ENCODE data around the gene ICOSLG.
"Not testable (repeated sequence)": the region's sequence is repeated elsewhere in the genome, so short reads cannot be mapped to it uniquely, and the experiment has no call there.

The ICOSLG gene

GRCh38 chr21:44240842-44241241, at the start of gene ICOSLG:
Gene ICOSLG, minus strand, starts transcription at chr21:44240943. Its CDS starts 126 bp downstream, at chr21:44240817.
- not testable (repeated sequence) for DNase-seq

GRCh38 chr21:44289381-44290010, 48.8 kb upstream of the ICOSLG start:
- no peak for DNase-seq

GRCh38 chr21:44288251-44289110, 47.7 kb upstream of the ICOSLG start:
- DNase-seq = no peak

GRCh38 chr21:44286716-44287632, 46.2 kb upstream of the ICOSLG start:
- no peak for DNase-seq

GRCh38 chr21:44286086-44286715, 45.5 kb upstream of the ICOSLG start:
- DNase-seq = no peak

- no peak for DNase-seq
Observed at GRCh38 chr21:44285138-44285992, 44.6 kb upstream of the ICOSLG start, which contains the start of gene AIRE. Gene AIRE, plus strand, starts transcription at chr21:44285876. Its CDS starts 131 bp downstream, at chr21:44286007.

GRCh38 chr21:44283948-44284347, 43.2 kb upstream of the ICOSLG start:
- DNase-seq = no peak

- DNase-seq = not testable (repeated sequence)
Observed at GRCh38 chr21:44283211-44283785, 42.6 kb upstream of the ICOSLG start.

- DNase-seq = no peak
Observed at GRCh38 chr21:44282370-44282769, 41.6 kb upstream of the ICOSLG start.

- DNase-seq = no peak
Observed at GRCh38 chr21:44281801-44282200, 41.1 kb upstream of the ICOSLG start.

- DNase-seq = peak; percentile 42 to 92 (median 62)
Observed at GRCh38 chr21:44279354-44280260, 38.9 kb upstream of the ICOSLG start.

- no peak for DNase-seq
Observed at GRCh38 chr21:44275041-44275440, 34.3 kb upstream of the ICOSLG start.

- DNase-seq = no peak
Observed at GRCh38 chr21:44273046-44273445, 32.3 kb upstream of the ICOSLG start.

GRCh38 chr21:44272284-44272858, 31.6 kb upstream of the ICOSLG start:
- DNase-seq = no peak

GRCh38 chr21:44271558-44272283, 31.0 kb upstream of the ICOSLG start:
- DNase-seq = no peak

- peak in 2 of 3 experiments; percentile 7 to 31 for DNase-seq
Observed at GRCh38 chr21:44269090-44269489, 28.3 kb upstream of the ICOSLG start.

GRCh38 chr21:44267655-44268142, 27.0 kb upstream of the ICOSLG start:
- no peak for DNase-seq

- no peak for DNase-seq
Observed at GRCh38 chr21:44265734-44266270, 25.1 kb upstream of the ICOSLG start.

Measured in NCI-H1417 (cell line).